ENCODE results near the gene SPATA6.

Gene SPATA6

GRCh38 chr1:48469616-48470480, 2.2 kb downstream of the SPATA6 start:
- Histone ChIP-seq H3K36me3 (ENCODE audit: control insufficient read depth in 2 of 2, insufficient read depth in 1 of 2, low read length in 2 of 2) (no peaks in the 10 kb centered on the region), H3K4me1 (ENCODE audit: control insufficient read depth, insufficient read depth, low read length) (no peaks in the 10 kb centered on the region; the same call in 1 of the 2 replicates), H3K27ac (ENCODE audit: extremely low read depth, low read depth, low read length) (no peak overlapping the region), H3K4me3 (ENCODE audit: low read depth, low read length) (no peak overlapping the region), H3K9me3 (ENCODE audit: control insufficient read depth, insufficient read depth, low read depth, low read length) (no peaks in the 10 kb centered on the region)
- ChIA-PET POLR2A (no interaction called here), CTCF (interaction anchor here (0.6 to 1.0 kb wide), 2 partner anchors 28 kb away, joined by 3 read pairs; no protein-coding TSS in a partner anchor)
- TF ChIP-seq, protein P1, sequence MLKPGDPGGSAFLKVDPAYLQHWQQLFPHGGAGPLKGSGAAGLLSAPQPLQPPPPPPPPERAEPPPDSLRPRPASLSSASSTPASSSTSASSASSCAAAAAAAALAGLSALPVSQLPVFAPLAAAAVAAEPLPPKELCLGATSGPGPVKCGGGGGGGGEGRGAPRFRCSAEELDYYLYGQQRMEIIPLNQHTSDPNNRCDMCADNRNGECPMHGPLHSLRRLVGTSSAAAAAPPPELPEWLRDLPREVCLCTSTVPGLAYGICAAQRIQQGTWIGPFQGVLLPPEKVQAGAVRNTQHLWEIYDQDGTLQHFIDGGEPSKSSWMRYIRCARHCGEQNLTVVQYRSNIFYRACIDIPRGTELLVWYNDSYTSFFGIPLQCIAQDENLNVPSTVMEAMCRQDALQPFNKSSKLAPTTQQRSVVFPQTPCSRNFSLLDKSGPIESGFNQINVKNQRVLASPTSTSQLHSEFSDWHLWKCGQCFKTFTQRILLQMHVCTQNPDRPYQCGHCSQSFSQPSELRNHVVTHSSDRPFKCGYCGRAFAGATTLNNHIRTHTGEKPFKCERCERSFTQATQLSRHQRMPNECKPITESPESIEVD (tag by site-specific recombination; IDR thresholded peaks at IDR 0.05): no peak
- TF ChIP-seq ZNF548 (tag by site-specific recombination; IDR thresholded peaks at IDR 0.05): no peak
- no peak for TF ChIP-seq WT1 (tag by site-specific recombination; IDR thresholded peaks at IDR 0.05)

DNA sequence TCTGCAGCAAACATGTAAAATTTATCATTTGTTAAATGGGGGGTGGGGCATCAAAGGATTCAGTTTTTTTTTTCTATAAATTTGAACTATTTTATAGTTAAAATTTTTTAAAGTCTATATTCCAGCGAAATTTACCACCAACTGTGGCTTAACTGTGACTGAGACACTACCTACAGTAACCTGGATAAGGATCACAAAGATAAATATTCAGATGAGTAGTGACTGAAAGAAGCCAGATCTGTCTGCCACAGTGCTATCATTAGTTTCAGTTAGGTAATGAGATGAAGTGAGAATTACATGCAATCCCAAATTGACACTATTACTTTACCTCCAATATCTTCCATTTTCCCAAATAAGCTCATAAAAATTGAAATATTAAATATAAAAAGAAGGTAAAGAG, 5.4 kb downstream of the SPATA6 start:
- Histone ChIP-seq H3K36me3 (ENCODE audit: control insufficient read depth in 2 of 2, insufficient read depth in 1 of 2, low read length in 2 of 2) (no peaks in the 10 kb centered on the region), H3K4me1 (ENCODE audit: control insufficient read depth, insufficient read depth, low read length) (no peaks in the 10 kb centered on the region; the same call in 1 of the 2 replicates), H3K27ac (ENCODE audit: extremely low read depth, low read depth, low read length) (no peak overlapping the region), H3K9me3 (ENCODE audit: control insufficient read depth, insufficient read depth, low read depth, low read length) (no peaks in the 10 kb centered on the region), H3K4me3 (ENCODE audit: low read depth, low read length) (no peak overlapping the region)
- CTCF ChIA-PET: no interaction called here
- POLR2A ChIA-PET: no interaction called here
- TF ChIP-seq ZNF843 (tag by site-specific recombination; IDR thresholded peaks at IDR 0.05) (no peak), IKZF3 (tag by site-specific recombination; IDR thresholded peaks at IDR 0.05) (no peak), KLF17 (tag by site-specific recombination; IDR thresholded peaks at IDR 0.05) (no peak), KLF1 (tag by site-specific recombination; IDR thresholded peaks at IDR 0.05) (no peak), ZNF791 (tag by site-specific recombination; IDR thresholded peaks at IDR 0.05) (no peak), ZNF768 (tag by site-specific recombination; IDR thresholded peaks at IDR 0.05) (no peak), ZNF654 (tag by site-specific recombination; IDR thresholded peaks at IDR 0.05; ENCODE audit: low read depth) (no peak), ZSCAN16 (tag by site-specific recombination; IDR thresholded peaks at IDR 0.05) (no peak), ZNF174 (tag by site-specific recombination; IDR thresholded peaks at IDR 0.05) (no peak)

DNA sequence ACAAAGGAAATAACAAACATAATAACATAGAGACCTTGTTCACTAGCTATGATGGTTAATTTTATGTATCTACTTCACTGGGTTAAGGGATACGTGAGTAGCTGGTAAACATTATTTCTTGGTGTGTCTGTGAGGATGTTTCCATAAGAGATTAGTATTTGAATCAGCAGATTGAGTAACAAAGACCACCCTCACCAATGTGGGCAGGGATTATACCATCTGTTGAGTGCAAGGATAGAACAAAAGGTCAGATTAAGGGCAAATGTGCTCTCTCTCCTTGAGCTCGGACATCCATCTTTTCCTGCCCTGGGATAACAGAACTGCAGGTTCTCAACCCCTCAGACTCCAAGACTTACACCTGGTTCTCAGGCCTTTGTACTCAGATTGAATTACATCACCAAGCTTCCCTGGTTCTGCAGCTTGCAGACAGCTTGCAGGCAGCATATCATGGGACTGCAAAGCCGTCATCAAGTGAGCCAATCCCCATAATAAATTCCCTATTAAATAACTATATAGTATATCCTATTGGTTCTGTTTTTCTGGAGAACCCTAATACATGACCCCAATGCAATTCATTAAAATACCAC, 9.2 kb downstream of the SPATA6 start:
- H3K27ac ChIP-seq (ENCODE audit: extremely low read depth, low read depth, low read length): no peak overlapping the region
- H3K36me3 ChIP-seq (ENCODE audit: control insufficient read depth in 2 of 2, insufficient read depth in 1 of 2, low read length in 2 of 2): no peaks in the 10 kb centered on the region
- H3K4me1 ChIP-seq (ENCODE audit: control insufficient read depth, insufficient read depth, low read length): no peaks in the 10 kb centered on the region; the same call in 1 of the 2 replicates
- CTCF ChIA-PET: interaction anchor here (0.6 to 1.4 kb wide), 5 partner anchors 12 to 122 kb away, joined by 3 to 4 read pairs (median 3); no protein-coding TSS in a partner anchor
- H3K9me3 ChIP-seq (ENCODE audit: control insufficient read depth, insufficient read depth, low read depth, low read length): no peaks in the 10 kb centered on the region
- POLR2A ChIA-PET: interaction anchor here (0.6 kb wide), 1 partner anchor 411 kb away, joined by 3 read pairs; no protein-coding TSS in a partner anchor
- H3K4me3 ChIP-seq (ENCODE audit: low read depth, low read length): no peak overlapping the region
- TF ChIP-seq ZSCAN16 (tag by site-specific recombination; IDR thresholded peaks at IDR 0.05) (no peak), ZNF2 (tag by site-specific recombination; IDR thresholded peaks at IDR 0.05) (no peak), ZBTB20 (tag by site-specific recombination; IDR thresholded peaks at IDR 0.05) (no peak), YY1 (tag by site-specific recombination; IDR thresholded peaks at IDR 0.05) (no peak), OSR2 (tag by site-specific recombination; IDR thresholded peaks at IDR 0.05) (no peak), KLF1 (tag by site-specific recombination; IDR thresholded peaks at IDR 0.05) (no peak), BCL11B (tag by site-specific recombination; IDR thresholded peaks at IDR 0.05; ENCODE audit: low read depth) (no peak), ZFHX2 (tag by site-specific recombination; conservative IDR thresholded peaks at IDR 0.05) (no peak), ZNF596 (tag by site-specific recombination; IDR thresholded peaks at IDR 0.05) (no peak), ZNF629 (tag by site-specific recombination; IDR thresholded peaks at IDR 0.05) (no peak)
- TF ChIP-seq, protein P2, sequence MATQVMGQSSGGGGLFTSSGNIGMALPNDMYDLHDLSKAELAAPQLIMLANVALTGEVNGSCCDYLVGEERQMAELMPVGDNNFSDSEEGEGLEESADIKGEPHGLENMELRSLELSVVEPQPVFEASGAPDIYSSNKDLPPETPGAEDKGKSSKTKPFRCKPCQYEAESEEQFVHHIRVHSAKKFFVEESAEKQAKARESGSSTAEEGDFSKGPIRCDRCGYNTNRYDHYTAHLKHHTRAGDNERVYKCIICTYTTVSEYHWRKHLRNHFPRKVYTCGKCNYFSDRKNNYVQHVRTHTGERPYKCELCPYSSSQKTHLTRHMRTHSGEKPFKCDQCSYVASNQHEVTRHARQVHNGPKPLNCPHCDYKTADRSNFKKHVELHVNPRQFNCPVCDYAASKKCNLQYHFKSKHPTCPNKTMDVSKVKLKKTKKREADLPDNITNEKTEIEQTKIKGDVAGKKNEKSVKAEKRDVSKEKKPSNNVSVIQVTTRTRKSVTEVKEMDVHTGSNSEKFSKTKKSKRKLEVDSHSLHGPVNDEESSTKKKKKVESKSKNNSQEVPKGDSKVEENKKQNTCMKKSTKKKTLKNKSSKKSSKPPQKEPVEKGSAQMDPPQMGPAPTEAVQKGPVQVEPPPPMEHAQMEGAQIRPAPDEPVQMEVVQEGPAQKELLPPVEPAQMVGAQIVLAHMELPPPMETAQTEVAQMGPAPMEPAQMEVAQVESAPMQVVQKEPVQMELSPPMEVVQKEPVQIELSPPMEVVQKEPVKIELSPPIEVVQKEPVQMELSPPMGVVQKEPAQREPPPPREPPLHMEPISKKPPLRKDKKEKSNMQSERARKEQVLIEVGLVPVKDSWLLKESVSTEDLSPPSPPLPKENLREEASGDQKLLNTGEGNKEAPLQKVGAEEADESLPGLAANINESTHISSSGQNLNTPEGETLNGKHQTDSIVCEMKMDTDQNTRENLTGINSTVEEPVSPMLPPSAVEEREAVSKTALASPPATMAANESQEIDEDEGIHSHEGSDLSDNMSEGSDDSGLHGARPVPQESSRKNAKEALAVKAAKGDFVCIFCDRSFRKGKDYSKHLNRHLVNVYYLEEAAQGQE (tag by site-specific recombination; IDR thresholded peaks at IDR 0.05): no peak
- TF ChIP-seq, protein P3, sequence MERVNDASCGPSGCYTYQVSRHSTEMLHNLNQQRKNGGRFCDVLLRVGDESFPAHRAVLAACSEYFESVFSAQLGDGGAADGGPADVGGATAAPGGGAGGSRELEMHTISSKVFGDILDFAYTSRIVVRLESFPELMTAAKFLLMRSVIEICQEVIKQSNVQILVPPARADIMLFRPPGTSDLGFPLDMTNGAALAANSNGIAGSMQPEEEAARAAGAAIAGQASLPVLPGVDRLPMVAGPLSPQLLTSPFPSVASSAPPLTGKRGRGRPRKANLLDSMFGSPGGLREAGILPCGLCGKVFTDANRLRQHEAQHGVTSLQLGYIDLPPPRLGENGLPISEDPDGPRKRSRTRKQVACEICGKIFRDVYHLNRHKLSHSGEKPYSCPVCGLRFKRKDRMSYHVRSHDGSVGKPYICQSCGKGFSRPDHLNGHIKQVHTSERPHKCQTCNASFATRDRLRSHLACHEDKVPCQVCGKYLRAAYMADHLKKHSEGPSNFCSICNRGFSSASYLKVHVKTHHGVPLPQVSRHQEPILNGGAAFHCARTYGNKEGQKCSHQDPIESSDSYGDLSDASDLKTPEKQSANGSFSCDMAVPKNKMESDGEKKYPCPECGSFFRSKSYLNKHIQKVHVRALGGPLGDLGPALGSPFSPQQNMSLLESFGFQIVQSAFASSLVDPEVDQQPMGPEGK (tag by site-specific recombination; IDR thresholded peaks at IDR 0.05): no peak
